HG03159 (cell line): Measurements from ENCODE around the gene CCL26.
"Not testable (repeated sequence)": the region's sequence is repeated elsewhere in the genome, so short reads cannot be mapped to it uniquely, and the experiment has no call there.

Experiments
- ATAC-seq: cut with Tn5 transposase; IDR thresholded peaks from one replicate; pipeline ENCODE4 v1.9.1; 2021; ENCODE audit warnings: mild to moderate bottlenecking, moderate library complexity; ENCODE audit not compliant: unreplicated experiment

CCL26 gene

GRCh38 chr7:75793676-75794075, 21.7 kb upstream of the CCL26 start:
- no peak for ATAC-seq

GRCh38 chr7:75792567-75792966, 20.6 kb upstream of the CCL26 start:
- ATAC-seq = not testable (repeated sequence)

- ATAC-seq = no peak
Observed at GRCh38 chr7:75789361-75789924, 17.4 kb upstream of the CCL26 start.

GRCh38 chr7:75788154-75788847, 16.3 kb upstream of the CCL26 start:
- not testable (repeated sequence) for ATAC-seq

GRCh38 chr7:75783058-75783457, 11.0 kb upstream of the CCL26 start:
- ATAC-seq = not testable (repeated sequence)

- not testable (repeated sequence) for ATAC-seq
Observed at GRCh38 chr7:75780647-75781273, 8.7 kb upstream of the CCL26 start.

GRCh38 chr7:75779516-75779915, 7.5 kb upstream of the CCL26 start:
- ATAC-seq = not testable (repeated sequence)

GRCh38 chr7:75779035-75779434, 7.0 kb upstream of the CCL26 start:
- not testable (repeated sequence) for ATAC-seq

GRCh38 chr7:75776295-75776971, 4.4 kb upstream of the CCL26 start:
- ATAC-seq = no peak

- not testable (repeated sequence) for ATAC-seq
Observed at GRCh38 chr7:75773958-75774357, 1.9 kb upstream of the CCL26 start.

- ATAC-seq = no peak
Observed at GRCh38 chr7:75771224-75771623, 787 bp downstream of the CCL26 start.

GRCh38 chr7:75762350-75762917, 9.6 kb downstream of the CCL26 start:
- ATAC-seq = no peak

GRCh38 chr7:75761801-75762200, 10.2 kb downstream of the CCL26 start:
- ATAC-seq = not testable (repeated sequence)

- ATAC-seq = no peak
Observed at GRCh38 chr7:75758491-75758890, 13.5 kb downstream of the CCL26 start.

GRCh38 chr7:75757860-75758259, 14.2 kb downstream of the CCL26 start:
- ATAC-seq = no peak

- ATAC-seq = no peak
Observed at GRCh38 chr7:75756991-75757676, 14.9 kb downstream of the CCL26 start.

GRCh38 chr7:75756206-75756990, 15.6 kb downstream of the CCL26 start:
- ATAC-seq = no peak

- no peak for ATAC-seq
Observed at GRCh38 chr7:75743455-75743859, 28.6 kb downstream of the CCL26 start.

- no peak for ATAC-seq
Observed at GRCh38 chr7:75740846-75741497, 31.0 kb downstream of the CCL26 start.
